ENCODE data around the gene B3GALT6.

Gene B3GALT6

GRCh38 chr1:1283821-1284220 is 51.8 kb downstream of the B3GALT6 start:
- DNase-seq (ENCODE audit: low read depth in 4 of 4, low spot score in 1 of 4): no peak
